NT2/D1 (cell line): ENCODE data around the gene MEF2C.

Experiments
- YY1 ChIP-seq: IDR thresholded peaks from 2 replicates; pipeline ENCODE4 v1.6.1; 2011; ENCODE audit not compliant: insufficient read length, insufficient read depth
- ZNF274 ChIP-seq: IDR thresholded peaks from 2 replicates; pipeline ENCODE4 v1.6.1; 2011; ENCODE audit warnings: mild to moderate bottlenecking, low read depth, low read length

DNA sequence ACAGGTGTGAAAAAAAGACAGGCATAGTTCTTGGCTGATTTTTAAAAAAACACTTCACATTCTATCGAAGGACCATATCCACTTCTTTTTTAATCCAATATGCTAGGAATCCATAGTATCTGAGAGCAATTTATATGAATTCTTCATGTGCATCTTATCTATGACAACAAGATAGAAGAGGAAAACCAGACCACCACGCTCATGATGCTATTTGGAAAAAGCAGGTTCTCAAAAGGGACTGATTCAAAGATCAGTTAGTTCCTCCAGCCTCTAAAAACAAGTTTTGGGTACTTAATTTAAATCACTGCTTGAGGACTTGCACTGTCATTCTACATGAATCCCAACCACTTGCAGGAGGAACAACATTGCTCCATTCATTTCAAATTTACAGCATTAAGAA lies 6.3 kb downstream of the MEF2C start:
- TF ChIP-seq YY1: no peak
- no peak for TF ChIP-seq ZNF274
